GM19328 (cell line): ENCODE data around the gene RD3L.
"Not testable (repeated sequence)": the region's sequence is repeated elsewhere in the genome, so short reads cannot be mapped to it uniquely, and the experiment has no call there.

Experiments
- ATAC-seq: cut with Tn5 transposase; IDR thresholded peaks from one replicate; pipeline ENCODE4 v1.9.1; 2021; ENCODE audit warnings: mild to moderate bottlenecking, moderate library complexity; ENCODE audit not compliant: unreplicated experiment

The RD3L gene

DNA sequence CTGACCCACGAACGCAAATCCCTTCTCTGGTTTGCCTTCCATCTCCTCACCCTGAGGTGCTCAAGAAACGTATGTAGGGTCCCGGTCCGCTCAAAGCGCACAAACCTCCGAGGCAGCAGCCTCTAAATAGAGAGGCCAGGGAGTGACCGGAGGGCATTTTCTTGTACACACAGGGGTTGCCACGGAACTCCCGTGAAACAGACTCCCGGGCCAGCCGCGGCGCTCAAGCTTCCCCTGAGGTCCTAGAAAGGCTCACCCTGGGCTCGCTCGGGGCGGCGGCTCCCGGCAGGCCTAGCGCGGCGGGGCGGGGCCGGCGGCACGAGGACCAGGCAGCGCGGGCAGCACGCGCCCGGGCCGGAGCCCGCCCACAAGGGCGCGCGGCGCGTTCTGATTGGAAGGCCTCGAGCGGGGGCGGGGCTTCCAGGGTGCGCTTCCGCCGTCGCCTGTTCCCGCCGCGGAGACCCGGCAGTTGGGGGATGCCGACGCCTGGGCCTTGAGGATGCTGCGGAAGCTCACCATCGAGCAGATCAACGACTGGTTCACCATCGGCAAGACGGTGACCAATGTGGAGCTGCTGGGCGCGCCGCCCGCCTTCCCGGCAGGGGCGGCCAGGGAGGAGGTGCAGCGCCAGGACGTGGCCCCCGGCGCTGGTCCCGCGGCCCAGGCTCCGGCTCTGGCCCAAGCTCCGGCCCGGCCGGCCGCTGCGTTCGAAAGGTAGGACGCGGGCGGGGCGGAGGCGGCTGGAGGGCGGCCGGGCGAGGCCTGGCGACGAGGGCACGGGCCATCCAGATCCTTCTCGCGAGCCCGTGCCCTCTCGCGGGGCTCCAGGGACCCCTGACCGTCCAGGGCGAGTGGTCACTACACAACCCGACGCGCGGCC is 14.1 kb downstream of the RD3L start, which contains the start of gene TDRD9:
TSS of gene TDRD9 (plus strand) at position 446 of the 880 bp plus-strand sequence. CDS start at position 500, 54 bp downstream.
- no peak for ATAC-seq

DNA sequence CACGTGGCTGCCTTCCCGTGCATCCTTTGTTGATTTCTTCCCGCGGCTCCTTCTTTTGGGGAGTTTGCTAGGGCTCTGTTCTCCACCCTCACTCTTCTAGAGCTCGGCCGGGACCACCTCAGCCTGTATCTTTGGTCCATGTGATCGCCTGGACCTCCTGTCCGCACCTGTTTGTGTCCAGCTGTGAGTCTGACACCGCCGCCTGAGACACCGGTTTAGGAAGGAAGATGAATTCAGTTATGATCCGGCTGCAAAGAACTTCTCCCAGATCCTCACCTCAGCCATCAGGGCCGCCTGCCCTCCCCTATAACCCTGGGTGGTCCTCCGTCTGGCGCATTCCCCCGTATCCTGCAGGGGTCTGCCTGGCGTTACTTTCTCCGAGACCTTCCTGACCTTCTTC is 14.8 kb downstream of the RD3L start:
- no peak for ATAC-seq

DNA sequence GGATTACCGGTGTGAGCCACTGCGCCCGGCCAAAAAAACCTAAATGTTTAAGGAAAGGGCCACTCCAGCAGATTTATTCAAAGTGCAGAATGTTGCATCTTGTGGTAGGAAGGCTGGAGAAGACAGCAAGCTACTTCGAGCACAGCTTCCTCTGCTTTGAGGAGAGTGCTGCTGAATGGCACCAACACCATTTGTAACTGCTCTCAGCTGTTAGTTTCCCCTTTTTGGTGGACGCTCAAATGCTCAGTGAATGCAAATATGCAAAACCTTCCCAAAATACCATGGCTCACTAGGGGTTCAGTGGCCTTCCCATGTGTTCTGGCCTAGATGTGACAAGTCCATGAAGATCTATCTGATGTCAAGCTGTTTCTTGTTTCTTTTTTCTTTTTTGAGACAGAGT is 17.0 kb downstream of the RD3L start:
- ATAC-seq = no peak

DNA sequence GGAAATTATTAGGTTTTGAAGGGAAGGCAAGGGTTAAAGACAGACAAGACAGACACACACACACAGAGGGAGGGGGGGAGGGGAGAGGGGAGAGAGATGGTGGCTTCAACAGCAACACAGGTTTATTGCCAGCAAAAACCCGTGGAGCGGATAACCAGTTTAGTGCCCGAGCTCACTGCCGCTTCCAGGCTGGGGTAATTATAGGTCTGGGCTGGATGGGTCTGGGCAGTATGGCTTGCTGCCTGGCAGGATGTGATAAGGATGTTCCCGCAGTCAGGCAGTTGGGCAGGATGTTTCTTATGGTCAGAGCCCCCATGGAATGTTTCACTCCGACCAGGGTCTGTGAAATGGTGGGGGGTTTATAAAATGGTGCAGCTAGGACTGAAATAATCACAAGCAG is 18.5 kb downstream of the RD3L start:
- ATAC-seq = no peak

DNA sequence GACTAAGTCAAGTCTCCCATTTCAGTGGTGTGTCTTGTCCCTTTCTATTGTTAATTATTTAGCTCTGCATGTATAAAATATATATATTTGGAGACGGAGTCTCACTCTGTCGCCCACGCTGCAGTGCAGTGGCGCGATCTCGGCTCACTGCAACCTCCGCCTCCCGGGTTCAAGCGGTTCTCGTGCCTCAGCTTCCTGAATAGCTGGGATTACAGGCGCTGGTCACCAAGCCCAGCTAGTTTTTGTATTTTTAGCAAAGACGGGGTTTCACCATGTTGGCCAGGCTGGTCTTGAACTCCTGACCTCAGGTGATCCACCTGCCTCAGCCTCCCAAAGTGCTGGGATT is 20.5 kb downstream of the RD3L start:
- not testable (repeated sequence) for ATAC-seq

DNA sequence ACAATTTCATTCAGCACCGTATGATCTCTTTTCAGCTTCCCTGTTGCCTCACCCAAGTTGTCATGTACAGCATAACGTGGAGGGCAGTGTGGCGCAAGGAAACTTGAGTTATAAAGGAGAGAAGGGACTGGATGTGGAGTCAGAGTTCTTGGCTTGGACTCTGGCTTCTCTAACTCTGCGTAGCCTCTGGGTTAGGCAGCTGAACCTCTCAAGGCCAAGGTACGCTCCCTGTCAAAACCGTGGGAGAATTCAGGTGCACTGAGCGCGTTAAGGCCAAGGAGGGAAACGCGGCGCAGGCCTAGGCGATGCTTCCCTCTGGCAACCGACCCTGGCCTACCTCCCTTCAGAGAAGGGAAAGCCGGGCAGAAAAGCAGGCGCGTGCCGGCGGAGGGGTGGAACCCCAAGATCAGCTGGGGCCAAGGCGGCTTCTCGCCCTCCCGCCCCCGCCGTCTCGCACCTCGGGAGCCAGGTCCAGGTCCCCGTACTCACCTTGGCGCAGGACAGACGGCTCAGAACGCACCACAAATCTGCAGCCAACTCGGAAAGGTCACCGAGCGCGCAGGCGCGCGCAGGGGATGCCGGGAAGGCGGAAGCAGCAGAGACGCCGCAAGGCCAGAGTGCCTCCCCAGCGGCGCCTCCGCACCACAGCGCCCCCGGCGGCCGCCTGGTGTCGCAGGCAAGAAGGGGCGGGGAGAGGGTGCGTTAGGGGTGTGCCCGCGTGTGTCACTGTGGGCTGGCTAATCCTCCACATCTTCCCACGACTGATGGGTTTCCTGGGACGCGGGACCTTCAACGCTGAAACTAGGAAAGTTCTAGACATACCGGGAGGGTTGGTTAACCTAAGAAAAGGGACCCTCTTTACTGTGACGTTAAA is 21.1 kb downstream of the RD3L start:
- peak; percentile 97 for ATAC-seq

DNA sequence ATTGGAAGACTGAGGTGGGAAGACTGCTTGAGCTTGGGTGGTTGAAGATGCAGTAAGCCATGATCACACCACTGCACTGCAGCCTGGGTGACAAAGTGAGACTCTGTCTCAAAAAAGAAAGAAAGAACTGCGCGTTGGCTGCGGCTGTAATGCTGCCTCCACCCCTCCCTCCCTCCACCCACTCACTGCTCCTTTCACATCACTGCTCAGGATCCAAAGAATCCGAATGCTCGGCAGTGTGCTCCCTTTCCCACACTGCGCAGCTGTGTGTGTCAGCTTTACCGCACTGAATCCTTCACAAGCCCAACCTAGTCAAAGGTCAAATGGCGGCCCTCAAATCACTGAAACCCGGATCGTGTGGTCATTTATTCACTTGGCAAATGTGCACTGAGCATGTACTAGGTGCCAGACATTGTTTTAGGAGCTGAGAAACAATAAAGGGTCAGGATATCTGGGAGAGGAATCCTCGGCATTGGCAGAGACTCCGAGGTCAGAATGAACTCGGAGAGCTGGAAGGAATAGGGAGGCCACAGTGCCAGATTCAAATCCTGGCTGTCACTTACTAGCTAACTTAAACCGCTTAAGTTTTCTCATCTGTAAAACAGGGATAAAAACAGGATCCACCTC is 25.6 kb downstream of the RD3L start:
- ATAC-seq = no peak

DNA sequence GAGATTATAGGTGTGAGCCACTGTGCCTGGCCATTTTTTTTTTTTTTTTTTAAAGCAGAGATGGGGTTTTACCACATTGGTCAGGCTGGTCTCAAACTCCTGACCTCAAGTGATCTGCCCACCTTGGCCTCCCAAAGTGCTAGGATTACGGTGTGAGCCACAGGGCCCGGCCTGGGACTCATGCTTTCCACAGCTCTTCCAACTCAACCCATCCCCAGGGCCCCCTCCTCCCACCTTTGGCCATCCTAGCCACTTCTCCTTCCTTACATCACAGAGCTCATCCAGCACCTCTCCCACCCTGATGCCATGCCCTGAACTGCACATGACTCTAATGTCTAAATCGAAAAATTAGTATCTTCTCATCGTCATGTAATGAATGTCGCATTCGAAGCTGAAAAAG is 26.7 kb downstream of the RD3L start:
- ATAC-seq = no peak

DNA sequence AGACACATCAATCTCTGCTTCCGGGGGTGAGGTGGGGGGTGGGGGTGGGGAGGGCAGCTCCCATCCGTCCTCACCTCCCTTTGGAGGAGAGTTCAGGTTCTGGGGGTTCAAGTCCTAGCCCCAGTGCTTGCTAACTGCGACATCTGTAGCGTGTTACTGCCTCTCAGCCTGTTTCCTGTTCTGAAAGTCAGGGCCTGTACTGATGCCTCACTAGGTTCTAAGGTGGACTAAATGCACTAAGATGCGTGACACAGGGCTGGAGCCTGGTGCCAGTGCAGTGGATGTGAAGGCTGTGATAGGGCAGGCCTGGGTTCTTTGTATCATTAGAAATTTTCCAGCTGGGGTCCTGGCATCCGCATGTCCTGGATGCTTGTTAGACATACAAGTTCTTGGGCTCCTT is 31.3 kb downstream of the RD3L start:
- ATAC-seq = no peak

DNA sequence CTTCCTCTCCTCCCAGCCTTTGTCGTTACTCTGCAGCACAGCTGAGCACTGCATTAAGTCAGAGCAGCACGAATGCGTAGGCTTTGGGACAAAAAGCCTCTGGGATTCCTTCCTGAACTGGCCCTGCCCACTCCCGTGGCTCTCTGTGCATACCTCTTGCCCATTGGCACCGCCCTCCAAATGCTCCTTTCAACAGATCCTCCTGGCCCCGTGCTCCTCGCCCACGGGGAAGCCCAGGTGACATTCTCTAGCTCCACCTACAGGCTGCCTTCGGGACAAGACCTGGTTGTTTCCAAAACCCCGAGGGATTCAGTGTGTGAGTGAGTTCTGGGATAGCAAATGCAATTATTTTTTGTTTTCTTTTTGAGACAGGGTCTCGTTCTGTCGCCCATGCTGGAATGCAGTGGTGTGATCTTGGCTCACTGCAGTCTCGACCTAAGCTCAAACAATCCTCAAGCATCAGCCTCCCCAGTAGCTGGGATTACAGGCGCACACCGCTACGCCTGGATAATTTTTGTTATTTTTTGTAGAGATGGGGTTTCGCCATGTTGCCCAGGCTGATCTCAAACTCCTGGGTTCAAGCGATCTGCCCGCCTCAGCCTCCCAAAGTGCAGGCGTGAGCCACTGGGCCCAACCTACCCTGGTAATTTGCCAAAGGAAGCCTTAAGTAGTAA is 31.9 kb downstream of the RD3L start:
- ATAC-seq = no peak

DNA sequence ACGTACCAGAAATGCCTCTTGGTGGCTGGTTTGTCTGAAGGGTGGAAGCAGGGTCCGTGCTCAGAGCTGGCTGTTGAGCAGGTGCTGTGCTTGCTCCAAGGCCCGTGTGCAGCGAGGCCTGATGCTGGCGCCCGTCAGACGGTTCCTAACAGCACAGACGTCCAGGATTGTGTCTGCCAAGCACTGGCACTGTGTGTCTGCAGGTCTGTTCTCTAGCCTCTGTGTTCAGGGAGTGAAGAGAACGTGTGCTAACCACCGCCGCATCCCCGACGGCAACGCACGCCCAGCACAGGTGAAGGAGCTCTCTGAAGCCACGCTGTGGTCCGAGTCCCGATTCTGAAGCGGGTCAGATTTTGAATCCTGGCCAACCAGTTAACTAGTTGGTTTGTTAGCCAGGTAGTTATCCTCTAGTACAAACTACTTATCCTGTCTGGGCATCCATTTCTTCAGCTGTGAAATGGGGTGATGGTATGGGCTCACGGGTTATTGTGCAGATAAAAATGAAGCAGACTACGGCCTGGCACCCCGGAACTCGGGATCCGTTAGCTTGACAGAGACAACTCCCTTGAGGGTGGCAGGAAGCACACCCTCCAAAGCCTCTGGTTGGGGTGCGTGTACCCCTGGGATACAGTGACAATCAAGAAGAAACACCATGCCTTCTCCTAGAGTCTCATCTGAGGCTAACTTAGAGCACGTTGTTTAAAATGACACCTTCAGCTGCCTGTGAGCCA is 32.6 kb downstream of the RD3L start:
- no peak for ATAC-seq

DNA sequence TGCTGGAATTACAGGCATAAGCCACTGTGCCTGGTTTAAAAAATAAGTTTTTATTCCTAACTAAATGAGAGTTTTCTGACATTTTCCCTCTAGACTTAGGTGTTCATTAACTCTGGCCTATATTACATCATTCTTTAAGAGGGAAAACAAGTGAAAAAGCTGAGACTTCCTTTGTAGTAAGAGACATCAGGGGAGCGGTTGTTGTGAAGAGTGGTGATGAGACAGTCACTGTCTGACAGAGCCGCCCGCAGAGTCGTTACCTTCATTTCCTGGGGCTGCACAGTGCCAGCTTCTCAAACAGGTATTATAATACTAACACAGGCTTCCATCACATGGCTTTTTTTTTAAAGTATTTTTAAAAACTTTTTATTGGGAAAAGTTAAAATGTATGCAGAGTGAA is 33.7 kb downstream of the RD3L start:
- ATAC-seq = no peak

DNA sequence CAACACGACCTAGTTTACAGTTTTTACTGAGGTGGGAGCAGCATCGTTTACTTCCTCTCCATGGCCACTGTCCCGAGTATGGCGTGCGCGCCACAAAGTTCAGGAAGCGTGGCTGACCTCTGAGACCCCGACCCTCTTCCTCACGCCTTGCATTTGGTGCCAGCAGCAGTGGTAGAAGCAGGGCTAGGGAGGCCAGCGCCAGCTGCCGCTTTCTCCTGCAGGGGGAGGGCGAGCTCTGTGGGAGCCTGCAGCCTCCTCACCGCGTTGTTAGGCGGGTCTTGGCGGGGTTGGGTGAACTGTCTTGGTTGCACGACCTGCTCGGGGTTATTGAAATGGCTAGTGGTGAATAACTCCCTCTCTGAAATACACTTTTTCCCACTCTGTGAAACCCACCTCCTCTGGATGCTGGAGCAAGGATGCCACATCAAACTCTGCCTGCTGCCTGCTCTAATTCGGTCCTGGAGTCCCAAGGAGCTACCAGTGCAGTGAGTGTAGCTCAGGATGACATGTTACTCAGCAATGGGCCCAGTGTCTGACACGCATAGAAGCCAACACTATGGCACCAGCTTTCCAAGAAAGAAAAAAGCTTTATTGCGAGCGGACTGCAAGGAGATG is 36.4 kb downstream of the RD3L start:
- ATAC-seq = no peak

DNA sequence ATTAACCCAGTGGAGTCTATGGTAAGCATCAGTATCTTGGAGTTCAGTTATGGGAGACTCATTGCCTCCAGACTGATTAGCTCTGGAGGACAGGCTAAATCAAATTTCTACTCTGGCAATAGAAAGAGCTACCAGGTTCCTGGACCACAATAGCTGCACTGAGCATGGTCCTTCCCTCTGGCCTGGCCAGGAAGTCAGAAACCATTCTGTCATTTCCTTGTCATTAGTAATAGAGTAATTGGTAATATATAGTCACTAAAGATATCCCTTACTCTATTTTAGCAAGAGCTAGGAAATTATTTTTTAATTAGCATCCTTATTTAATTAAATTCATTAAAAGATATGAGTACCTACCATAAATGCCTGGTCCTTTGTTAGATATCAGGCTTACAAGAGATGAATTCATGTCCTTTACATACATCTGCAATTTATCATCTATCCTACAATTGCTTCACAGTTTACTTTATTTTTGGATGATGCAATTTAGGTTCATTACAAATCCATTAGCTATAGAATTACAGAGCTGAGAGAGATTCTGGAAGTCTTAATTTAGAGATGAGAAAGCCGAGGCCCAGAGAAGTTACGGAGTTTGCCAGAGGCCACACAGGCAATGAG is 37.7 kb downstream of the RD3L start:
- ATAC-seq = no peak

DNA sequence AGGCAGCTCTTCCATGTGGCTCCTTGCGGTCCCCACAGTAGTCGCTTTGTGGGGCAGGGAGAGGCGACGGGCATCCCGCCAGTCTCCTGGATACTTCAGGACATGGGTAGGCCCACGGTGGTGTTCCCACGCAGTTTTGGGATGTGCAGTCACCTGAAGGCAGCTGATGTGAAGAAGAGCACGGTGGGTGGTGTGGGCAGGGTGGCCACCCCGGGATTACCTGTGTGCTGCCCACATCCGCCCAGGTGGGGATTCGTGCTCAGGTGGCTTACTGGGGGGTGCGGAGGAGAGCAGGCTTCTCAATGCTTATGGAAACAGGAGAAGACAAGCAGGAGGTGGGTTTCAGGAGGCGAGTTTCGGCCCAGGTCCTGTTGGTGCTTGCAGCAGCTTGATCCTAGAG is 42.5 kb downstream of the RD3L start:
- no peak for ATAC-seq

DNA sequence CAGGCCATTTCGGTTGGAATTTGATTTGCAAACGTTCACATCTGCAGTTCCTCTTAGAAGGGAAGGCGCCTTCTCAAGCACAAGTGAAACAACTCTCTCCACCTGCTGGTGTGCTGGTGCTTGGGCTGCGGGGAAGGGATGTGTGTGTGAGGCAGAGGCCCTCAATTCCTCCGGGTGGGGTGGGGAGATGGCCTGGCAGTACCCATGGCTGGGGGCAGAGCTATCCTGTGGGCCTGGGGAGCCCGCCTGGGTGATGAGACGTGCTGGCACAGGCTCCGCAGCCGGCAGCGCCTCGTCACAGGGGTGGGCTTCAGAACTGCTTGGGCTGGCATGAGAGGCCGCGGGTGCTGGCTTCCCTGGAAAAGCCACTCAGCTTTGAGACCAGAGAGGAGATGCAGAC is 43.0 kb downstream of the RD3L start:
- ATAC-seq = no peak

DNA sequence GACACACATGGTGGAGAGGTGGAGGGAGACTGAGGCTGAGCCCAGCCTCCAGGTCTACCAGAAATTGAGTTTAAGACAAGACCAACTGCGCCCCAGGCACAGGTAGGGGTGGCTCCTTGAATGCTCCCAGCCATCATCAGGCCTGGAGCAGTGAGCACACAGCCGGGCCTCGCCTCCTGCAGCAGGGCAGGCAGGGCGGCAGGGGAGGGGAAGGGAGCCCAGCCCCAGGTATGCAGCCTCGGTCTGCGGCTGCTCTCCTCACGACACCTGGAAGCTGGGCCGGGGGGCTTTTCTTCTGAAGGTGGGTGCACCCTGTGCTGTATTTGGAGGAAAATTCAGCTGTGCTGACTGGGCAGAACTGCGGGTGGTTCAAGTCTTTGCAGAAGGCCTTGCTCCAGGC is 43.6 kb downstream of the RD3L start:
- no peak for ATAC-seq

DNA sequence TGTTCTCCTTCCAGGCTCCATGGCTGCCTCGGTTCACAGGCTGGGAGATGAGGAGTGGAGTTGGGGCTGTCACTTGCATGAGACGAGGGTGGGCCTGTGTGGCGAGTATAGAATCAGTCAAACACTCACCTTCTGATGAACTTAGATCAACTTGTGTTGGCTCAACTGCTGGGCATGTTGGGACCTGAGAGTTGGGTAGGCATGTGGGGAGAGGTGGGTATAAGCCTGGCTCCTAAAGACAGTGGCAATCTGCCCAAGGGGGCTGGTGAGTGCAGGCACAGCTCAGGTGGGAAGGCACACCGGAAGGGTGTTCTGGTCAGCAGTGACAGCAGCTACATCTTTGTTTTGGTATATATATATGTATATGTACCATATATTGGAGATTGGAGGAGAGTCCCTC is 44.1 kb downstream of the RD3L start:
- ATAC-seq = no peak
